SKM-1 (cell line): Measurements from ENCODE around the gene TMEM204.

ENCODE experiments used
- DNase-seq: peaks from one replicate; lab custom pipeline; 2025; ENCODE audit not compliant: unreplicated experiment; lab: John Stamatoyannopoulos, UW

Gene TMEM204

DNA sequence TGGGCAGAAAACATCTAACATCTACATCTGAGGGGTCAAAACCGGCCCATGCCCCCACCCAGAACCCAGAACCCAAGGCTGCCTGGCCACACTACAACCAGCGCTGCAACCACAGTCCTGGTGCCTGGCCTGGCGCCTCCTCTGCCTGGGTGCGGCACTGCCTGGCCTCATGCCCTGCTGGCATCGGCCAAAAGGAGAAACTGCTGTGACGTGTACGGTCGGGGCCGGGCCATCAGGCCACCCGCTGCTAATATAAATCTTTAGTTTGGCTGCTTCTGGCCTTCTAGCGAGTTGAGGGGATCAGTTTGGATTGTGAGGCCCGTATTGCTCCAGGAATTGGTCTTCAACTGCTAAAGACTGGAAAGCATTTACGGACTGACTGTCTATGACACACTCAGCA is 22.8 kb downstream of the TMEM204 start:
- no peak for DNase-seq

DNA sequence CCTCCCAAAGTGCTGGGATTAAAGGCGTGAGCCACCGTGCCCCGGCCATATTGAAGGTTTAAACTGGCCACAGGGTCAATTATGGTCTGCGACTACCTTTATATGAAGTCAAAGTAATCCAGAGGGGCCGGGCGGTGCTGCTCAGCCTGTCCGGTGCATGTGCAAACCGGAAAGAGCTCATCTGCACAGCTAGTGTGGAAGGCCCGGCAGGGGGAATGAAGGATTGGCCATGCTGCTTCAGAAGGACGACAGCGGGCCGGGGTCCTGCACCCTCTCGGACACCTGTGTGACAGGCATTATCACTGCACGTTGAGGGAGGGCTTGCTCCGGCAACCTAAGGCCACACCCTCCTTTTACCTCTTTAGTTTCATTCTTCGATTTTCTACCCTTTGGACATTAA is 23.6 kb downstream of the TMEM204 start:
- DNase-seq, result no peak

GRCh38 chr16:1557576-1557975 is 24.1 kb downstream of the TMEM204 start:
- no peak for DNase-seq

- peak; percentile 10 for DNase-seq
Measured at GRCh38 chr16:1559446-1559975, 26.0 kb downstream of the TMEM204 start.

- no peak for DNase-seq
Measured at GRCh38 chr16:1560153-1560552, 26.7 kb downstream of the TMEM204 start.

DNA sequence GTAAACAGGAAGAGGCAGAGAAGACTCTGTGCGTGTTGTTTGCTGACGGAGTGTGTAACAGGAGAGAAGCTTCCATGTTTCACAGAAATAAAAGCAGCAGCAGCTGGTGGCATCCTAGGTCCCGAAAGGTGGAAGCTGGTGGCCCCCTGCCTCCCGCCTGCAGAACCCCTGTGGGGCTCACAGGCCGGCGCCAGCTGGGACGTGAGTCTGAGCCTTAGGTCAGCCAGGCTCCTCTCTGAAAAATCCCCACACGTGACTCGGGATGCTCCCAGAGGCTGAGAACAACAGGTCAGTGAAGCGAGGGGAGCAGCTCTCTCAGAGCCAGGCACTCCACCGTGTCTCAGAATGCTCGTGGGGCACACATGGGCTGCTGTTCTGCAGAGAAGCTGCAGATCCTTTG is 27.4 kb downstream of the TMEM204 start:
- no peak for DNase-seq

DNA sequence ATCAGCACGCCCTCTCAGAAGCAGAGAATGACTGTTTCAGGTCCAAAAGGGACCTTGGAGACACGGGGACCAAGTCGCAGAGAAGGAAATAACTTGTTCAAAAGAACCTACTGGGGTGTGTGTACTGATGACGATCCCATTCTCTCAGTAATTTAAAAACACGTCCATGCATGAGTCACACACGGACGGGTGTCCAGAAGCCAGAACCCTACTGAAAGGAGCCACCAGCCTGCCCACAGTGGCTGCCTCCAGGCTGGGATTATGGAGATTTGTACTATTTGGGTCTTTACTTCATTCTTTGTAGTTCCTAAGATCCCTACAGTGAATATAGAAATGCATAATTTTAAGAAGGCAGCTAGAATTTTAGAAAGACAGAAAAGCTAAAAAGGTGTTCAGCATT is 27.8 kb downstream of the TMEM204 start:
- no peak for DNase-seq

DNA sequence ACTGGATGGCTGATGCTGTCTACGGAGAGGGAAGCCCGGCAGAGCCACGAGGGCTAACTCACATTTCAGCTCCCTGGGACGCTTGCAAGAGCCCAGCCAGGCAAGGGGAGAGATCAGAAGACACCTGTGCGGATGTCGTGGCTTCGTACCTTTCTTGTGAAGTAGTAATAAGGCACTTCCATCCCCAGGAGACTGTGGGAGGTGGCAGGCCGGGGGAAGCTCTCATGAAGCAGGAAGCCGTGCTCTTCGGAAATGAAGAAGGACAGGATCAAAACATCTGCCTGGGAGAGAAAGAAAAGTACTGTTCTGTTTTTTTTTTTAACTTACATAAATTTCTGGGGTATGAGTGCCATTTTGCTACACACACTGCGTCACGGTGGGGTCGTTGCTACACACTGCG is 28.4 kb downstream of the TMEM204 start:
- no peak for DNase-seq

DNA sequence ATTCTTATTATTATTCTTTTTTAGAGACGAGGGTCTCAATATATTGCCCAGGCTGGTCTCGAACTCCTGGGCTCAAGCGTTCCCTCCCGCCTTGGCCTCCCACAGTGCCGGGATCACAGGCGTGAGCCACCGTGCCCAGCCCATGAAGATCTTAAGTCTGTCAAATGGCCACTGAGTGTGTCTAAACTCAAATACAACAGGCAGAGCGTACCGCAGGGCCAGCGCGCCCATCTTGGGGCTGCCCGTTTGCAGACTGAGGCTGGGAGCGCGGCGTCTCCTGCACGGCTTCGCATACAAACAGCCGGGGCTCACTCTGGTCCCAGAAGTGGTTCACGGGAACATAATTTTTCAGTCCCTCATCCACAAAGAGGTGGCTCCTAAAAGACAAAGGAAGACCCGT is 30.3 kb downstream of the TMEM204 start:
- no peak for DNase-seq

GRCh38 chr16:1564325-1564724 is 30.9 kb downstream of the TMEM204 start:
- no peak for DNase-seq

GRCh38 chr16:1565083-1565805 is 31.8 kb downstream of the TMEM204 start:
- no peak for DNase-seq

DNA sequence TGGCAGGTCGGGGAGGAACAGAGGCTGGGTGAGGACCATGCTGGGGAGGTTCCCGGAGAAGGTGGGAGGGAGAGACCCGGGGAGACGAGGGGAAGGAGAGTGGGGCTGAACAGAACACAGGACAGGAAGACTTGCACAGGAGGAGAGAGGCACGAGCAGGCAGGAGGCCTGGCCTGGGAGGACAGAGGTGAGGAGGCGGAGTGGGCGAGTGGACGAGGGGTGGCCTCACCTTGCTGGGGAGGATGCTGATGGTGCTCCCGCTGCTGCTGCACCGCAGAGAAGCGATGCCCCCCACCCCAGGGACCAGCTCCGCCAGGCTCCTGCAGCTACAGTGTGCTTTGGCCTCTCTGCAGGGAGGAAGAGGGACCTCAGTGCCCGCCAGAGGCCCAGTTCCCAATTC is 34.5 kb downstream of the TMEM204 start:
- no peak for DNase-seq

DNA sequence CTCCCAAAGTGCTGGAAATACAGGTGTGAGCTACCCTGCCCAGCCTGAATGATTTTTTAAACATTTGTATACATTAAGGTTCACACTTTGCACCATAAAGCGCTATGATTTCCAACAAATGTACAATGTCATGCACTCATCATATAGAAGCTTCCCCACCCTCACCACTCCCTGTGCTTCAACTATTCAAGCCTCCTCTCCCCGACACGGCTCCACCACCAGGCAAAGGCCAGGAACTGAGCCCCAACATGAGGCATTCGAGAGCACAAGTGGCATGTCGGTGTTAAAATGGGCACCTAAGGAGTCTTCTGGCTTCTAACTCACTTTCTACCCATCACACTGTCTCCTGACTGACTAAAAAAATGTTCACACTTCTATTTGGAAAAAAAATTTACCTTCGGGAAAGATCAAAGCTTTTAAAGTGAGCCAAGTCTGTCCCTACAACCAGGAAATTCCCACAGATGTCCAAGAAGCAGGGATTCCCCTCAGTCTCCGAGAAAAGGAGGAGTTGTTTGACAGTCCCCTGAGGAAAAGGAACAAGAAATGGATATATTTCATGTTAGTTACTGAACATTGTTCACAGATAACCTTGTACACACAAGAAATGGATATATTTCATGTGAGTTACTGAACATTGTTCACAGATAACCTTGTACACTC is 37.7 kb downstream of the TMEM204 start:
- no peak for DNase-seq

GRCh38 chr16:1572673-1573072 is 39.2 kb downstream of the TMEM204 start:
- DNase-seq, result no peak

DNA sequence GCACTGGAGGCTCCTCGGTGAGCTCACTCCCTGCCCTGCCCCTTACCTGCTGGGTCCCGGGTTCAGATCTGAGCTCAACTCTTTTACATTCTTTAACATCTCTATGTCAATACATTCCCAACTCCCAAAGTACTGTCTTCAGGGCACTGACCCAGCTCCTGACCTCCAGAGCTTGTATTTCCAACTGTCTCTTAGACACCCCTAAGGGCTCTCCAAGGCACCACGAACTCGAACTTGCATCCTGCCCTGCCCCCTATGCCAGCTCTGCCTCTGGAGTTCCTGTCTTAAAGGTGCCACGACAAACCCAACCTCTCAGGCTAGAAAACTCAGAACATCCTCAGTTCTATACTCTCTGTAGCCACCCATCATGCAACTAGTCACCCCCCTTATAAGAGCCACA is 39.8 kb downstream of the TMEM204 start:
- DNase-seq, result no peak

DNA sequence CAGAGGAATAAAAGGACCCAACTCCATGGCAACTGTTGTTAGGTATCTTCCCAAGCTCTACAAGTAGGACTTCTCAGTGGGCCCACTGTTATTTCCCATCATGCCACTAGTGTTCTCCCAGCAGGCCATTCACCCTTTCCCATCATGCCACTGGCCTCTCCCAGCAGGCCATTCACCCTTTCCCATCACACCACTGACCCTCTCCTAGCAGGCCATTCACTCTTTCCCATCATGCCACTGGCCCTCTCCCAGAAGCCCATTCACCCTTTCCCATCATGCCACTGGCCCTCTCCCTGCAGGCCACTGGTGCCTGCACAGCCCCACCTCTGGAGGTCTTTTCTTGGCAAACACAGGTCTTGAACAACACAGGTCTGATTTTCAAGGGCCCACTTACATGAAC is 42.1 kb downstream of the TMEM204 start:
- no peak for DNase-seq

DNA sequence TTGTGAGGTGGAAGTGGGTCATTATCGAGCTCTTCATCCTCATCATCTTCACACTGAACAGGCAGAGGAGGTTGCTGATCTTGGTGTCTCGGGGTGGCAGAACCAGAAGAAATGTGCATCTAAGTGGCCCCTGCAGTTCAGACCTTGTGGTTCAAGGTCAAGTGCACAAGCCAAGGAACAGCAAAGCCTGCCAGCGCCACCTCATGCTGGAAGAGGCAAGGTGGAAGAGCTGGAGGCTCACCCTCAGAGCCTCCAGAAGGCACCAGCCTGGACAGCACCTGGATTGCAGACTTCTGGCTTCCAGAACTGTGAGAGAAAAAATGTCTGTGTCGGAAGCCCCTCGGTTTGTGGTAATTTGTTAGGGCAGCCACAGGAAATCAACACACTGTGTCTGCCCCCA is 45.7 kb downstream of the TMEM204 start:
- DNase-seq, result no peak

DNA sequence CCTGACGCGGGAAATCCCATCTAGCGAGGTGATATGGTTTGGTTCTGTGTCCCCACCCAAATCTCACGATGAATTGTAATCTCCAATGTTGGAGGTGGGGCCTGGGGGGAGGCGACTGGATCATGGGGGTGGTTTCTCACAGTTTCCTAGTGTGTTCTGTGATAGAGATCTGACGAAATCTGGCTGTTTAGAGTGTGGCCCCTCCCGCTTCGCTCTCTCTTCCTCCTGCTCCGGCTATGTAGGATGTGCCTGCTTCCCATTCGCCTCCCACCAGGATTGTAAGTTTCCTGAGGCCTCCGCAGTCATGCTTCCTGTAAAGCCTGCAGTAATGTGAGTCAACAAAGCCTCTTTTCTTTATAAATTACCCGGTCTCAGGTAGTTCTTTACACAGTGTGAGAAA is 46.8 kb downstream of the TMEM204 start:
- no peak for DNase-seq

DNA sequence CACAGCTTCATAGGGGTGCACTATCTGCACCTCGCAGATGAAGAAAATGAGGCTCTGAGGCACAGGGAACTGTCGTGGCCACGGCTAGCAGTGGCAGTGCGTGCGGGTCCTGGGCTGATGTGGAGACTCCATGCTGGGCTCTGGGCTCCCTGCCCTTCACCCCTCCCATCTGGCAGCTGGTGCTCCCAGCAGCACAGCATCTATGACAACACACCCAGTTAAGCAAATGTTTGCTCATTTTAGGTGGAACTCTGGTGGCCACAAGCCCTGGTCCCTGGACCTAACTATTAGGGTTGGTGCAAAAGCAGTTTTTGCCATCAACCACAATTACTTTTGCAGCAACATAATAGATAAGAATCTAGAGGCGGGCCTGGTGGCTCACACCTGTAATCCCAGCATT is 47.5 kb downstream of the TMEM204 start:
- no peak for DNase-seq

GRCh38 chr16:1581804-1582203 is 48.3 kb downstream of the TMEM204 start:
- no peak for DNase-seq

GRCh38 chr16:1583180-1583579 is 49.7 kb downstream of the TMEM204 start:
- no peak for DNase-seq

DNA sequence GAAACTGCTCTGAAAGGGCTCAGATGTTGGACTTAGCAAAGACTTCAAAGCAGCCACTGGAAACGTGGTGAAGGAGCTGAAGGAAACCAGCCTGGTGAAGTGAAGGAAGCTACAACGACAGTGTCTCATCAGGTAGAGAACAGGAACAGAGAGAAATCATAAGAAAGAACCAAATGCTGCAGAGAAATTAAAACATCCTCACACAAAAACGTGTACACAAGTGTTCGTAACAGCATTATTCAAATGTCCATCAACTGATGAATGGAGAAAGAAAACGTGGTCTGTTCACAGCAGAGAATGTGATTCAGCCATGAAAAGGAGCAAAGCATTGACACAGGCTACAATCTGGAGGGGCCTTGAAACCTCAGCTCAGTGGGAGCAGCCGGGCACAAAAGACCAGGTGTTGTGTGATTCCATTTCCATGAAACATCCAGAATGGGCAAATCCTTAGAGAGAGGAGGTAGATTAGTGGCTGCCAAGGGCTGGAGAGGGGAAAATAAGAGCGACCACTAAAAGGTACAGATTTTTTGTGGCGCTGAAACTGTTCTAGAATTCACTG is 51.5 kb downstream of the TMEM204 start:
- no peak for DNase-seq
